Right lobe of liver (tissue), 6 donors: ENCODE measurements around the gene GABRG2. TPM values are rescaled to one million over a fixed set of nuclear protein-coding genes. Genes with fewer than 3 reads are reported as not detected.
A peak's percentile ranks its signal among the peaks of the same experiment; 100 is the strongest.
"Not testable (repeated sequence)": the region's sequence is repeated elsewhere in the genome, so short reads cannot be mapped to it uniquely, and the experiment has no call there.

Experiments used
- ATAC-seq, 4 donors: fragments of 200-7000 bp; cut with Tn5 transposase; one replicate each; pipeline ENCODE4 v1.9.1; 2020; ENCODE audit warnings: mild to moderate bottlenecking in 4 of 4, moderate library complexity in 4 of 4
- DNase-seq, 3 donors: peaks; one replicate each; pipeline ENCODE4 v3.0.0-alpha.2; 2020
- H3K27ac ChIP-seq, 3 donors: fragments of 200-600 bp; one replicate each; pipeline ENCODE4 v1.8.0; 2022
- H3K27me3 ChIP-seq, 2 donors: fragments of 200-600 bp; one replicate each; pipeline ENCODE4 v1.8.0; 2022
- H3K36me3 ChIP-seq, 4 donors: fragments of 200-600 bp; sonication (generic) in 1 of 4; one replicate each; pipeline versions ENCODE4 v1.5.1 to v1.8.0; 2017 to 2022; ENCODE audit warnings: control low read depth in 1 of 4
- H3K4me1 ChIP-seq, 4 donors: fragments of 200-600 bp; sonication (generic) in 1 of 4; one replicate each; pipeline versions ENCODE4 v1.5.1 to v1.8.0; 2017 to 2022; ENCODE audit warnings: control low read depth in 1 of 4
- H3K4me3 ChIP-seq, 3 donors: fragments of 200-600 bp; one replicate each; pipeline ENCODE4 v1.8.0; 2022
- H3K9me3 ChIP-seq, 4 donors: fragments of 200-600 bp; sonication (generic) in 1 of 4; one replicate each; pipeline versions ENCODE4 v1.5.1 to v1.8.0; 2017 to 2022; ENCODE audit warnings: control low read depth in 1 of 4
- CTCF ChIP-seq, 4 donors: fragments of 200-600 bp in 3 of 4; fragments of 450-650 bp in 1 of 4; IDR thresholded peaks; one replicate each; pipeline versions ENCODE4 v1.5.1 to v1.8.0; 2016 to 2022; ENCODE audit warnings: antibody characterized with exemption in 4 of 4, mild to moderate bottlenecking in 2 of 4
- POLR2A ChIP-seq: fragments of 450-650 bp; IDR thresholded peaks from one replicate; pipeline ENCODE4 v1.6.1; 2017; ENCODE audit warnings: antibody characterized with exemption, mild to moderate bottlenecking
- WGBS: methylation state at CpG from one replicate; pipeline ENCODE4 v1.1.6; 2018; ENCODE audit warnings: low coverage, low lambda C conversion rate; ENCODE audit not compliant: insufficient coverage; ENCODE audit errors: missing lambda C conversion rate; 5-methylcytosine and 5-hydroxymethylcytosine counted together
- intact Hi-C, 2 donors: fragments of 100-400 bp; cut with DNase I; formaldehyde crosslinking; loops; one replicate each; pipeline versions ENCODE4 v1.11.2 to v1.14.1; 2022
- total RNA-seq, 6 experiments: library from RNA; depleted of rRNA in 2 of 6; stranded (reverse); fragments of >200 nt in 2 of 6; fragmentation: NEBNext Ultra II Directional in 3 of 6; extraction: Animal tissue kit (Norgen Biotek cat#: 25700) in 3 of 6; gene quantifications; one replicate each; pipeline versions ENCODE4 v1.1.0 to v1.2.4, GENCODE V29; 2016 to 2023
- donor health status: DM: no; HTN: yes; CAD: no.
- donor health status: DM: no; HTN: no; CAD: no.
- donor health status: DM: no; HTN: no; CAD: no.
- donor health status: DM: no; HTN: yes; CAD: no.
- donor health status: DM: no; HTN: yes; CAD: no.

The GABRG2 gene
- total RNA-seq, 6 experiments from 2014 or later, result not detected

DNA sequence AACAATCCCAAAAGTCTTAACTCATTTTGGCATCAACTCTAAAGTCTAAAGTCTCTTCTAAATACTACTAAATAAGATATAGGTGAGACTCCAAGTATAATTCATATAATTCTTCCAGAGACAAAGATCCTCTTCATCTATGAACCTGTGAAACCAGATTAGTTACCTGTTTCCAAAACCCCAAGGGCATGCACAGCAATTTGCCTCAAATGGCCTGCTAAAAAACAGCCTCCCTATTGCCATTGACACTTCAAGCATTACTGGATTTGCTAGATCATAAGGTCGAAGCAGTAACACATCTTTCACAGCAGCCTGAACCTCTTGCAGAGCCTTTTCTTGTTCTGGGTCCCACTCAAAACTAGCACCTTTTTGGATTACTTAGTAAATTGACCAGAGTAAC is 20.3 kb upstream of the GABRG2 start:
- Histone ChIP-seq H3K27me3 (no peaks in the 10 kb centered on the region), H3K9me3 (no peaks in the 10 kb centered on the region), H3K27ac (no peak overlapping the region), H3K4me3 (no peak overlapping the region), H3K4me1 (no peaks in the 10 kb centered on the region), H3K36me3 (no peaks in the 10 kb centered on the region)
- TF ChIP-seq CTCF (IDR thresholded peaks at IDR 0.05) (no peak), POLR2A (no peak)
- intact Hi-C loops, result no loop called here
- 25% methylated on average over 1 of the region's 1 CpG for WGBS
- DNase-seq (no peak), ATAC-seq (no peak)

- no peak for ATAC-seq
- H3K4me3 ChIP-seq, result no peak overlapping the region
Observed at GRCh38 chr5:162052676-162053075, 14.9 kb upstream of the GABRG2 start.

GRCh38 chr5:162055095-162055494 is 12.5 kb upstream of the GABRG2 start:
- H3K4me3 ChIP-seq, H3K27me3 ChIP-seq, H3K9me3 ChIP-seq, intact Hi-C loops, H3K36me3 ChIP-seq, H3K27ac ChIP-seq, DNase-seq, ATAC-seq, H3K4me1 ChIP-seq: not testable (repeated sequence)
- 70% methylated on average over 4 of the region's 4 CpGs for WGBS

More at GRCh38 chr5:162052676-162053075, 14.9 kb upstream of the GABRG2 start:
- no peaks in the 10 kb centered on the region for H3K4me1 ChIP-seq
- no peak for DNase-seq
- H3K9me3 ChIP-seq, result no peaks in the 10 kb centered on the region
- 25% methylated on average over 3 of the region's 3 CpGs for WGBS
- H3K27me3 ChIP-seq, result no peaks in the 10 kb centered on the region
- intact Hi-C loops, result no loop called here
- TF ChIP-seq POLR2A (no peak), CTCF (IDR thresholded peaks at IDR 0.05) (no peak)
- no peaks in the 10 kb centered on the region for H3K36me3 ChIP-seq
- H3K27ac ChIP-seq, result no peak overlapping the region

DNA sequence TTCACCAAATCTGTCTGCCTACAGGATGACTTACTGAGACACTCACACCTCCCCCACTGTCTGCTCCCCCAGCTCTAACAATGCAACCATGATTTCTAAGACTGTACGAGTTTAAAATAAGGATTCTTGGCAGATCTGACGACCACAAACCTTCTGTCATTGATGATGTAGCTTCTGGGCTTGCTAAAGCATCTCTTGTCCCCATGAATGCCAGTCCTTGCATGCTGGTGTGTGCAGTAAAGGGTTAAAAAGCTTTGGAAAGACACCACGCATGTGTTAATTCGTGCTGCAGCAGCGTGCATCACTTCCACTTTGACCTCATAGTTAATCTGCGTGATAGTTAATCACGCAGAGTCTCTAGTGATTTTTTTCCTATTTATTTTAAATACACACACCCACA is 411 bp upstream of the GABRG2 start:
- no peak for TF ChIP-seq CTCF (IDR thresholded peaks at IDR 0.05)
- TF ChIP-seq POLR2A, result no peak
- H3K27me3 ChIP-seq, result no peaks in the 10 kb centered on the region
- no peak overlapping the region for H3K27ac ChIP-seq
- intact Hi-C loops, result no loop called here
- H3K4me1 ChIP-seq, result no peaks in the 10 kb centered on the region
- 4% methylated on average over 7 of the region's 7 CpGs for WGBS
- no peaks in the 10 kb centered on the region for H3K9me3 ChIP-seq
- H3K4me3 ChIP-seq, result no peak overlapping the region
- ATAC-seq (no peak), DNase-seq (no peak)
- H3K36me3 ChIP-seq, result no peaks in the 10 kb centered on the region

GRCh38 chr5:162068412-162068811 is 839 bp downstream of the GABRG2 start:
- Histone ChIP-seq H3K36me3 (no peaks in the 10 kb centered on the region), H3K9me3 (no peaks in the 10 kb centered on the region), H3K27me3 (peaks cover 0 to 6% of the 10 kb centered on the region in 2 donors), H3K27ac (no peak overlapping the region), H3K4me3 (no peak overlapping the region), H3K4me1 (no peaks in the 10 kb centered on the region)
- TF ChIP-seq CTCF (IDR thresholded peaks at IDR 0.05), result no peak
- no peak for TF ChIP-seq POLR2A
- peak in 2 of 3 donors; percentile 21 to 43 for DNase-seq
- whole genome bisulfite sequencing, result 3% methylated on average over 10 of the region's 12 CpGs
- ATAC-seq, result peak in 3 of 4 donors; percentile 39 to 63 (median 55)
- intact Hi-C loops, result no loop called here
